Thymus (tissue), 11 donors: Measurements from ENCODE around the gene TRIP10. TPM values are rescaled to one million over a fixed set of nuclear protein-coding genes. Genes with fewer than 3 reads are reported as not detected.
"Not testable (repeated sequence)": the region's sequence is repeated elsewhere in the genome, so short reads cannot be mapped to it uniquely, and the experiment has no call there.

Source experiments
- DNase-seq, 9 donors: peaks; one replicate each; pipeline ENCODE4 v3.0.0-alpha.2; 2013; ENCODE audit warnings: low spot score in 9 of 9, low read depth in 6 of 9, missing footprints in 1 of 9
- H3K27ac ChIP-seq, 2 donors: one replicate each; pipeline ENCODE4 v1.5.1; 2013; ENCODE audit warnings: control low read depth in 1 of 2, low read depth in 1 of 2, low read length in 1 of 2, mild to moderate bottlenecking in 1 of 2, moderate library complexity in 1 of 2
- H3K27me3 ChIP-seq, 2 donors: one replicate each; pipeline ENCODE4 v1.5.1; 2013; ENCODE audit warnings: low read length in 1 of 2; ENCODE audit not compliant: control insufficient read depth in 2 of 2, insufficient read depth in 1 of 2
- H3K36me3 ChIP-seq, 2 donors: one replicate each; pipeline ENCODE4 v1.5.1; 2013; ENCODE audit warnings: low read length in 1 of 2, mild to moderate bottlenecking in 1 of 2, moderate library complexity in 1 of 2; ENCODE audit not compliant: control insufficient read depth in 2 of 2, insufficient read depth in 2 of 2
- H3K4me1 ChIP-seq, 2 donors: one replicate each; pipeline ENCODE4 v1.5.1; 2013; ENCODE audit warnings: low read length in 2 of 2; ENCODE audit not compliant: control insufficient read depth in 2 of 2, insufficient read depth in 2 of 2
- H3K4me3 ChIP-seq, 2 donors: one replicate each; pipeline ENCODE4 v1.5.1; 2013; ENCODE audit warnings: low read length in 2 of 2, control low read depth in 1 of 2, mild to moderate bottlenecking in 1 of 2
- H3K9me3 ChIP-seq, 2 donors: one replicate each; pipeline ENCODE4 v1.5.1; 2013; ENCODE audit warnings: low read length in 1 of 2, mild to moderate bottlenecking in 1 of 2; ENCODE audit not compliant: control insufficient read depth in 2 of 2, insufficient read depth in 1 of 2
- WGBS: extraction: QIAGEN DNeasy Blood & Tissue Kit; methylation state at CpG from one replicate; pipeline ENCODE4 v1.1.7; 2013; 5-methylcytosine and 5-hydroxymethylcytosine counted together
- polyA plus RNA-seq: library from polyadenylated mRNA; stranded (reverse); fragments of 200-250 nt; gene quantifications from one replicate; pipeline ENCODE4 v1.2.3, GENCODE V29; 2013
- total RNA-seq: library from RNA; stranded (reverse); fragments of 120-200 nt; gene quantifications from one replicate; pipeline ENCODE4 v1.2.4, GENCODE V29; 2013
- donor health status: healthy.

TRIP10 gene
- total and polyA plus RNA-seq, 2 donors, result 11.2 to 52.2 TPM

DNA sequence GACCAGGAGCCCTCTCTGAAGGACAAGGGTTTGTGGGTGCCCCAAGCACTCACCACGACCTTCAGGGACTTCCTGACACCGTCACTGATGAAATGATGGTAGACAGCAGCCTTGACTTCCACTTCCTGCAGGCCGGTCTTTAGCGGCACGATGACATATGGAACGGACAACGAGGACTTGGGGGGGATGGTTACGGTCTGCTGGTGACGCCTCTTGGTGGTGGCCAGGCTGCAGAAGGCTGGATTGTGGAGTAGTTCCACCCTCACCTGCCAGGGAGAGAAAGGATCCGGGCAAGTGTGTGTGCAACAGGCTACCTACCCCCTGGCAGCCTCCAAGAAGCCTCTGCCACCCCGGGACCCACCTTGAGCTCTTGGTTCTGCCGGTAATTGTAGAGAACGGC is 42.2 kb upstream of the TRIP10 start:
- H3K36me3 ChIP-seq, result no peaks in the 10 kb centered on the region
- 42% methylated on average over 13 of the region's 13 CpGs for WGBS
- no peak for DNase-seq

DNA sequence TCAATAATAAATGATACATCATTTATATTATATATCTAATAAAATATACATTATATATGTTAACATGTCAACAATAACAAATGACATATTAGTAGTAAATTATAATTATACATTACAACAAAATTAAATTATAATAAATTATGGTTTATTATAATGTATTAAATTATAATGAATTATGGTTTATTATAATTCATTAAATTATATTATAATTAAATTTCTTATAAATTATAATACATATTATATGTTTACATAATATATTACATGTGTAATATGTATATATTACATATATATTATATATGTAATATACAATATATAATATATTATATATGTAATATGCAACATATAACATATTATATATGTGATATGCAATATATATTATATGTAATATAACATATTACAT is 39.5 kb upstream of the TRIP10 start:
- peaks cover 0 to 4% of the 10 kb centered on the region in 2 donors for H3K9me3 ChIP-seq
- no peak overlapping the region for H3K4me3 ChIP-seq
- no peak overlapping the region for H3K27ac ChIP-seq
- no peaks in the 10 kb centered on the region for H3K36me3 ChIP-seq
- no peak for DNase-seq
- no peaks in the 10 kb centered on the region for H3K4me1 ChIP-seq
- no peaks in the 10 kb centered on the region for H3K27me3 ChIP-seq

More for the DNA sequence above, 42.2 kb upstream of the TRIP10 start:
- Histone ChIP-seq H3K4me1 (no peaks in the 10 kb centered on the region), H3K27me3 (no peaks in the 10 kb centered on the region), H3K27ac (no peak overlapping the region), H3K9me3 (peaks cover 0 to 4% of the 10 kb centered on the region in 2 donors), H3K4me3 (no peak overlapping the region)

DNA sequence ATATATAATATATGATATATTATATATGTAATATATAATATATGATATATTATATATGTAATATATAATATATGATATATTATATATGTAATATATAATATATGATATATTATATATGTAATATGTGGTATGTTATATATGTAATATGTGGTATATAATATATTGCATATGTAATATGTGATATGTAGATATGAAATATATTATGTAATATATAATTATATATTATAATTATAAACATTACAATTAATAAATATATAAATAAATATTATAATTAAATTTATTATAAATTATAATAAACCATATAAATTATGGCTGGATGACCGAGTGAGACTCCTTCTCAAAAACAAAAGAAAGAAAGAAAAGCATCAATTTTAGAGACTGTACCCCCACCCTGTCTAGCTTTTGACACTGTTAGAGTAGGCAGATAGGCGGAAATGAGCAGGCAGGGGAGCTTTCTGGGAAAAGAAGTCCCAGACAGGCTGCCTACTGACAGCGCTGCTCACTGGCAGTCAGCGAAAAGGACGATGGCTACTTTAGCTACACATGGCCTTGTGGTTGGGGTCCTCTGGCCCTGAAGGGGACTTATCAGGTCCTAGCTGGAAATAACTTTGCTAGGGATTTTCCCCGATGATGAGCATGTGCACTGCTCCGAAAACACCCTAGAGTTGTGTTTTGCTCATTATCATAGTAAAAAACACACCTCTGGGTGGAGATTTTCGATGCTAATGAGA is 38.7 kb upstream of the TRIP10 start:
- no peak for DNase-seq
- H3K27me3 ChIP-seq, result no peaks in the 10 kb centered on the region
- H3K27ac ChIP-seq, result no peak overlapping the region
- no peak overlapping the region for H3K4me3 ChIP-seq
- H3K36me3 ChIP-seq, result no peaks in the 10 kb centered on the region
- WGBS, result 97% methylated on average over 8 of the region's 8 CpGs
- H3K9me3 ChIP-seq, result peaks cover 0 to 4% of the 10 kb centered on the region in 2 donors
- H3K4me1 ChIP-seq, result no peaks in the 10 kb centered on the region

DNA sequence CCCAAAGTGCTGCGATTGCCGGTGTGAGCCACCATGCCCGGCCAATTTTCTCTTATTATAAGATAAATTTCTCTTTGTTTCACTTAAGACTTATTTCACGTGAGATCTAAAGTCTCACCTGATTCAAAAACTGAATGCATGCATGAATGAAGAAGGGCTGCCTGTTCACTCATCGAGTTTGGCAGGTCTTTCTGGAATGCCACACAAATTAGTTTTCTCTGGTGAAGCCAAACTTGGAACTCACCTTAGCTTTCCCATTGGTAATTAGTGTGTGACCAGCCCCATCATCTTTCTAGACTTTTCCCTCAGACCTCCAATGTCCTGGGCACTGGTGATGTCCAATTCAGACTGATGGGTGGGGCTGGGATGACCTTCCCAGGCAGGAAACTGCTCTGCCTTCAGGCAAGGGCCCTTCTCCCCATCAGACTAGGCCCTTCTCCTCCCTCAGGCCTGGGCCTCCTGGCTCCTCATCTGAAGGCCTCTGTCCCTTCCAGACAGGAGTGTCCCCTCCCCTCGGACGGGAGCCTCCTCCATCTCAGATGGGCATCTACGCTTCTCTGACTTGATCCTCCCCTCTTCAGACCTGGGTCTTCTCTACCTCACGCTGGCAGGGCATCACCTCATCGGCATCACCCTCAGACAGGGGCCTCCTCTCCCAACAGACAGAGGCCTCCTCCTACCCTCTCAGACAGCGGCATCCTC is 33.4 kb upstream of the TRIP10 start:
- Histone ChIP-seq H3K27me3 (peaks cover 2 to 34% of the 10 kb centered on the region in 2 donors), H3K9me3 (no peaks in the 10 kb centered on the region), H3K27ac (no peak overlapping the region), H3K4me1 (no peaks in the 10 kb centered on the region), H3K36me3 (no peaks in the 10 kb centered on the region), H3K4me3 (no peak overlapping the region)
- WGBS, result 87% methylated on average over 11 of the region's 11 CpGs
- no peak for DNase-seq

DNA sequence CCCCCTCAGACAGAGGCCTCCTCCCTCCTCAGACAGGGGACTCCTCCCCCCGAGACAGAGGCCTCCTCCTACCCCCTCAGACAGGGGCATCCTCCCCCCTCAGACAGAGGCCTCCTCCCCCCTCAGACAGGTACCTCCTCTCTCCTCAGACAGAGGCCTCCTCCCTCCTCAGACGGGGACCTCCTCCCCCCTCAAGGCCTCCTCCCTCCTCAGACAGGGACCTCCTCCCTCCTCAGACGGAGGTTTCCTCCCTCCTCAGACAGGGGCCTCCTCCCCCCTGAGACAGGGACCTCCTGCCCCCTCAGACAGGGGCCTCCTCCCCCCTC is 32.9 kb upstream of the TRIP10 start:
- WGBS, result 82% methylated on average over 3 of the region's 3 CpGs
- Histone ChIP-seq H3K27me3 (peaks cover 2 to 39% of the 10 kb centered on the region in 2 donors), H3K36me3 (no peaks in the 10 kb centered on the region)

DNA sequence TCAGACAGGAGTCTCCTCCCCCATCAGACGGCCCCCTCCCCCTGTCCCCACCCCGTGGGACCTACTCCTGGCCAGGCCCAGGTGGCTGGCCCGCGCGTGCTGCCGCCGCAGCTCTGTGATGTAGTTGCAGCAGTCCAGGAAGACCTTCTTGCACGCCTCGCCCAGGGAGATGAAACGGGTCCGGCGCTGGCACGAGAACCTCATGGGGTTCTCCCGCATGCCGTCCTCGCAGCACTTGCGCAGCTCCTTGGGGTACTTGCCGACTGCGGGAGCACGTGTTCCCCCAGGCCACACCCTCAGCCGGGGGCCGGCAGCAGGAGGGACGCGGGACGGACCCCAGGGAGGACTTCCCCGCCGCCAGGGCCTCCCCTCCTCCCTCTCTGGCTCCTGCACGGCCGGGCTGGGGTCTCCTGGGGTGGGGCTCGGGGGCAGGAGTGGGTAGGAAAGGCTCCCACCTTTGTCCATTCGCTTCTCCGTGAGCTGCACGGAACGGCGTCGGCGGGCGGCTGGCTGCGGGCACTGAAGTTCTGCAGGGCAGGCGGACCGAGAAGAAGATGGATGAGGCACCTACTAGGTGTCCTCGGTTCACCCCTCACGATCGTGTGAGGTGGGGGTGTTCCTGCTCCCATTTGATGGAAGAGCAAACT is 32.3 kb upstream of the TRIP10 start:
- WGBS, result 91% methylated on average over 44 of the region's 44 CpGs
- H3K27ac ChIP-seq, result no peak overlapping the region
- no peak overlapping the region for H3K4me3 ChIP-seq
- no peaks in the 10 kb centered on the region for H3K36me3 ChIP-seq
- H3K4me1 ChIP-seq, result no peaks in the 10 kb centered on the region
- no peak for DNase-seq
- peaks cover 2 to 44% of the 10 kb centered on the region in 2 donors for H3K27me3 ChIP-seq
- no peaks in the 10 kb centered on the region for H3K9me3 ChIP-seq

More for the DNA sequence above, 32.9 kb upstream of the TRIP10 start:
- Histone ChIP-seq H3K4me1 (no peaks in the 10 kb centered on the region), H3K9me3 (no peaks in the 10 kb centered on the region), H3K4me3 (no peak overlapping the region), H3K27ac (no peak overlapping the region)
- no peak for DNase-seq

DNA sequence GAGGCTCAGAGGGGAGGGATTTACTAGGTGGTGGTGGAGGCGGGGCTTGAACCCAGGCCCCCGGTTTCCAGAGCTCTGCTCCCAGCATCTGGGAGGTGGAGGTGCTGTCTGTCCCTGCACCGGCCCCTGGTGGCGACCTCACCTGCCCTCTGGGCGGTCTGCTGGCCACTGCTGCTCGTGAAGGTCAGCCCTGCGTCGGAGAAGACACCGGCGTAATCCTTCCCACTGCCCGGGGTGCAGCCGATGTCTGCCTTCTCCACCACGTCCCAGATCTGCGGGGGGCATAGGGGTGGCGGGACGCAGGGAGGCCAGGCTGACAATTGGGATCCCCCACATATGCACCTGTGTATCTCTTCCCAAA is 31.8 kb upstream of the TRIP10 start:
- H3K27ac ChIP-seq, result no peak overlapping the region
- no peaks in the 10 kb centered on the region for H3K4me1 ChIP-seq
- H3K4me3 ChIP-seq, result no peak overlapping the region
- DNase-seq, result no peak
- 85% methylated on average over 16 of the region's 16 CpGs for WGBS
- no peaks in the 10 kb centered on the region for H3K9me3 ChIP-seq
- H3K27me3 ChIP-seq, result peaks cover 2 to 48% of the 10 kb centered on the region in 2 donors
- no peaks in the 10 kb centered on the region for H3K36me3 ChIP-seq

DNA sequence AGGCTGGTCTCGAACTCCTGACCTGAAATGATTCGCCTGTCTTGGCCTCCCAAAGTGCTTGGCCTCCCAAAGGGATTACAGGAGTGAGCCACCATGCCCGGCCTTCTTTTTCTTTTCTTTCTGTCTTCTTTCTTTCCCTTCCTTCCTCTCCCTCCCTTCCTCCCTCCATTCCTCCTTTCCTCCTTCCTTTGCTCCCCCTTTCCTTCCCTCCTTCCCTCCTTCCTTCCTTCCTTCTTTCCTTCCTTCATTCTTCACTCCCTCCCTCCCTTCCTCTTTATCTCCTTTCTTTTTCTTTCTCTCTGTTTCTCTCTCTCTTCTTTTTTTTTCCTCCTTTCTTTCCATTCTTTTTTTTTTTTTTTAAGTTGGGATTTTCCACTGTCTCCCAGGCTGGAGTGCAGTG is 31.1 kb upstream of the TRIP10 start:
- 86% methylated on average over 3 of the region's 3 CpGs for WGBS
- Histone ChIP-seq H3K27ac (no peak overlapping the region), H3K4me1 (no peaks in the 10 kb centered on the region), H3K4me3 (no peak overlapping the region), H3K9me3 (no peaks in the 10 kb centered on the region), H3K36me3 (no peaks in the 10 kb centered on the region), H3K27me3 (peaks cover 2 to 48% of the 10 kb centered on the region in 2 donors)
- no peak for DNase-seq

DNA sequence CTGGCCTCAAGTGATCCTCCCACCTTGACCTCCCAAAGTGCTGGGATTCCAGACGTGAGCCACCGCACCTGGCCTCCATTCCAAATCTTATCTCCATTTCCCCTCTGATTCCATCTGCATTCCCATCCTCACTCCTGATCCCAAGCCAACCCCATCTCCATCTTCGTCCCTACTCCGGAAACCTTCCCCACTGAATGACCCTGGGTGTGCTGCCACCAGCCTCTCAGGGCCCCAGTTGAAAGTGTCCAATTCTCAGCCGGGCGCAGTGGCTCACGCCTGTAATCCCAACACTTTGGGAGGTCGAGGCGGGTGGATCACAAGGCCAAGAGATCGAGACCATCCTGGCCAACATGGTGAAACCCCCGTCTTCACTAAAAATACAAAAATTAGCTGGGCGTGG is 30.6 kb upstream of the TRIP10 start:
- not testable (repeated sequence) for H3K36me3 ChIP-seq, DNase-seq, H3K27ac ChIP-seq, H3K9me3 ChIP-seq, H3K4me1 ChIP-seq, H3K4me3 ChIP-seq
- 95% methylated on average over 12 of the region's 12 CpGs for WGBS
- H3K27me3 ChIP-seq, result peaks cover 2 to 48% of the 10 kb centered on the region in 2 donors
